B cell (primary cell): ENCODE results near the gene UBTD1. TPM values are rescaled to one million over a fixed set of nuclear protein-coding genes. Genes with fewer than 3 reads are reported as not detected.

Source experiments
- ATAC-seq: fragments of 200-7000 bp; cut with Tn5 transposase; one replicate; pipeline ENCODE4 v1.10.0; 2021; ENCODE audit warnings: low read depth, mild to moderate bottlenecking, moderate number of reproducible peaks, moderate library complexity
- CTCF ChIA-PET: fragments of 350-600 bp; sonication (Branson Sonifier 250); formaldehyde crosslinking; loops from one replicate; lab custom pipeline; 2021; ENCODE audit warnings: antibody characterized with exemption, inconsistent platforms; lab: Charles Lee
- POLR2A ChIA-PET: fragments of 350-600 bp; sonication (Branson Sonifier 250); formaldehyde crosslinking; loops from one replicate; lab custom pipeline; 2021; ENCODE audit warnings: antibody characterized with exemption; lab: Charles Lee
- DNase-seq: peaks from one replicate; pipeline ENCODE4 v3.0.0; 2013
- H2AFZ ChIP-seq: 2 replicates; pipeline ENCODE4 v1.6.1; 2012; ENCODE audit warnings: mild to moderate bottlenecking, low read depth, low read length; ENCODE audit not compliant: insufficient read depth, poor library complexity, severe bottlenecking
- H3K27ac ChIP-seq, 2 donors: 1 replicate in 1 of 2; 2 replicates in 1 of 2; pipeline ENCODE4 v1.5.1; 2012 to 2013; ENCODE audit warnings: low read length in 2 of 2, mild to moderate bottlenecking in 2 of 2, moderate library complexity in 1 of 2
- H3K27me3 ChIP-seq, 4 experiments: fragments of 200-600 bp in 1 of 4; sonication (generic) in 1 of 4; replicated peaks in 1 of 4; 1 replicate in 2 of 4; 2 replicates in 2 of 4; pipeline versions ENCODE4 v1.6.1 to v1.7.0; 2013 to 2016; ENCODE audit warnings: low read length in 3 of 4, mild to moderate bottlenecking in 2 of 4, mixed read lengths in 1 of 4, moderate library complexity in 1 of 4; ENCODE audit not compliant: insufficient read depth in 4 of 4, control insufficient read depth in 3 of 4; ENCODE audit errors: control extremely low read depth in 1 of 4
- H3K36me3 ChIP-seq, 2 experiments: replicated peaks in 1 of 2; 1 replicate in 1 of 2; 2 replicates in 1 of 2; pipeline versions ENCODE4 v1.6.1 to v1.7.1; 2013; ENCODE audit warnings: low read length in 1 of 2; ENCODE audit not compliant: insufficient read depth in 2 of 2, control insufficient read depth in 1 of 2; ENCODE audit errors: control extremely low read depth in 1 of 2, extremely low read depth in 1 of 2
- H3K4me1 ChIP-seq, 2 donors: fragments of 200-600 bp in 1 of 2; sonication (generic) in 1 of 2; 1 replicate in 1 of 2; 2 replicates in 1 of 2; pipeline versions ENCODE4 v1.5.1 to v1.6.1; 2013 to 2017; ENCODE audit warnings: low read length in 2 of 2; ENCODE audit not compliant: control insufficient read depth in 2 of 2, insufficient read depth in 2 of 2
- H3K4me2 ChIP-seq: replicated peaks from 2 replicates; pipeline ENCODE3; 2012; ENCODE audit warnings: mild to moderate bottlenecking, low read depth, low read length; ENCODE audit not compliant: poor library complexity, severe bottlenecking
- H3K4me3 ChIP-seq, 5 experiments: fragments of 200-600 bp in 1 of 5; sonication (generic) in 1 of 5; 1 replicate in 3 of 5; 2 replicates in 2 of 5; pipeline versions ENCODE4 v1.5.1 to v1.7.0; 2011 to 2016; ENCODE audit warnings: low read length in 4 of 5, mild to moderate bottlenecking in 4 of 5, low read depth in 2 of 5, control low read depth in 1 of 5, moderate library complexity in 1 of 5; ENCODE audit not compliant: insufficient read depth in 1 of 5; ENCODE audit errors: control extremely low read depth in 1 of 5, extremely low read depth in 1 of 5
- H3K79me2 ChIP-seq: fragments of 200-600 bp; sonication (generic); one replicate; pipeline ENCODE4 v1.6.0; 2016; ENCODE audit warnings: low read length; ENCODE audit not compliant: control insufficient read depth, insufficient read depth
- H3K9ac ChIP-seq: fragments of 200-600 bp; sonication (generic); 2 replicates; pipeline ENCODE4 v1.6.1; 2017; ENCODE audit warnings: mild to moderate bottlenecking, low read length, moderate library complexity
- H3K9me3 ChIP-seq, 3 donors: one replicate each; pipeline versions ENCODE4 v1.6.1 to v1.7.1; 2013; ENCODE audit warnings: low read length in 2 of 3; ENCODE audit not compliant: control insufficient read depth in 2 of 3, insufficient read depth in 1 of 3; ENCODE audit errors: control extremely low read depth in 1 of 3
- H4K20me1 ChIP-seq: 2 replicates; pipeline ENCODE4 v1.6.0; 2012; ENCODE audit warnings: mild to moderate bottlenecking, low read length; ENCODE audit not compliant: insufficient read depth, control insufficient read depth, poor library complexity, severe bottlenecking
- H3K27ac Mint-ChIP-seq: one replicate; pipeline ENCODE4 v1.8.0; 2021; ENCODE audit warnings: mixed read lengths
- H3K27me3 Mint-ChIP-seq: one replicate; pipeline ENCODE4 v1.8.0; 2021; ENCODE audit warnings: mixed read lengths
- H3K4me1 Mint-ChIP-seq: one replicate; pipeline ENCODE4 v1.8.0; 2021; ENCODE audit warnings: mixed read lengths
- H3K4me3 Mint-ChIP-seq: one replicate; pipeline ENCODE4 v1.8.0; 2021; ENCODE audit warnings: mixed read lengths
- H3K9me3 Mint-ChIP-seq: one replicate; pipeline ENCODE4 v1.8.0; 2022; ENCODE audit warnings: mixed read lengths; ENCODE audit not compliant: insufficient read depth
- CTCF ChIP-seq: fragments of 200-600 bp; IDR thresholded peaks from one replicate; pipeline ENCODE4 v1.8.0; 2022; ENCODE audit warnings: antibody characterized with exemption, mild to moderate bottlenecking
- EZH2 ChIP-seq: IDR thresholded peaks from 2 replicates; pipeline ENCODE4 v1.6.1; 2012; ENCODE audit warnings: borderline replicate concordance, low read depth, mild to moderate bottlenecking, moderate library complexity, low read length; ENCODE audit not compliant: insufficient read depth, poor library complexity, severe bottlenecking
- WGBS: methylation state at CpG from one replicate; pipeline ENCODE4 v1.1.5; 2013; ENCODE audit warnings: missing lambda C conversion rate; ENCODE audit not compliant: insufficient coverage; 5-methylcytosine and 5-hydroxymethylcytosine counted together
- intact Hi-C: fragments of 100-400 bp; cut with micrococcal nuclease; formaldehyde crosslinking; loops from one replicate; pipeline ENCODE4 v1.10.0; 2022
- polyA plus RNA-seq: library from polyadenylated mRNA; depleted of rRNA; stranded (reverse); fragments of >200 nt; gene quantifications from 2 replicates; pipeline ENCODE4 v1.2.3, GENCODE V29; 2012
- total RNA-seq, 2 donors: library from RNA; stranded (reverse); fragments of 120-200 nt in 1 of 2; gene quantifications; 1 replicate in 1 of 2; 2 replicates in 1 of 2; pipeline versions ENCODE4 v1.2.3 to v1.2.4, GENCODE V29; 2013 to 2022

UBTD1 gene
- total and polyA plus RNA-seq, 2 donors (not counting 1 experiment from before 2014, with no cell fraction given) = 1.3 to 1.8 TPM

- Mint-ChIP-seq H3K9me3 (no peaks in the 10 kb centered on the region), H3K27me3 (peaks cover 28% of the 10 kb centered on the region), H3K4me3 (no peak overlapping the region), H3K27ac (no peak overlapping the region), H3K4me1 (no peaks in the 10 kb centered on the region)
- intact Hi-C loops = no loop called here
- WGBS = no CpG with 5 or more reads among the region's 1 CpG
- ChIA-PET CTCF (no interaction called here), POLR2A (no interaction called here)
- TF ChIP-seq EZH2 (no peak), CTCF (no peak)
- H3K27ac ChIP-seq = no peak overlapping the region
- no peaks in the 10 kb centered on the region for H3K79me2 ChIP-seq
- H3K36me3 ChIP-seq = no peaks in the 10 kb centered on the region
- ATAC-seq = no peak
- H3K9me3 ChIP-seq = no peaks in the 10 kb centered on the region
- no peaks in the 10 kb centered on the region for H4K20me1 ChIP-seq
- no peak overlapping the region for H3K9ac ChIP-seq
- H3K4me1 ChIP-seq = no peaks in the 10 kb centered on the region
- no peak overlapping the region for H3K4me3 ChIP-seq
- no peak overlapping the region for H3K4me2 ChIP-seq
- no peak overlapping the region for H2AFZ ChIP-seq
- DNase-seq = no peak
- peaks cover 0 to 15% (median 0%) of the 10 kb centered on the region in 4 experiments for H3K27me3 ChIP-seq
Measured at GRCh38 chr10:97512993-97513392, 14.3 kb downstream of the UBTD1 start.

- TF ChIP-seq EZH2 (no peak), CTCF (no peak)
- DNase-seq (no peak), ATAC-seq (no peak)
- H3K27ac Mint-ChIP-seq = no peak overlapping the region
- Histone ChIP-seq H3K4me1 (no peaks in the 10 kb centered on the region), H3K36me3 (no peaks in the 10 kb centered on the region), H3K27ac (no peak overlapping the region), H3K27me3 (peaks cover 0 to 16% (median 0%) of the 10 kb centered on the region in 4 experiments), H2AFZ (no peak overlapping the region), H3K4me3 (no peak overlapping the region), H3K79me2 (no peaks in the 10 kb centered on the region), H3K9ac (no peak overlapping the region), H3K4me2 (no peak overlapping the region), H3K9me3 (no peaks in the 10 kb centered on the region), H4K20me1 (no peaks in the 10 kb centered on the region)
- intact Hi-C loops = no loop called here
- CTCF ChIA-PET = no interaction called here
- 95% methylated on average over 10 of the region's 10 CpGs for WGBS
- no peaks in the 10 kb centered on the region for H3K9me3 Mint-ChIP-seq
- no peaks in the 10 kb centered on the region for H3K4me1 Mint-ChIP-seq
- POLR2A ChIA-PET = no interaction called here
- H3K27me3 Mint-ChIP-seq = peaks cover 26% of the 10 kb centered on the region
- H3K4me3 Mint-ChIP-seq = no peak overlapping the region
Measured at GRCh38 chr10:97514344-97514743, 15.6 kb downstream of the UBTD1 start.
